Measurements from ENCODE around the gene PLA2G4F.

Gene PLA2G4F

DNA sequence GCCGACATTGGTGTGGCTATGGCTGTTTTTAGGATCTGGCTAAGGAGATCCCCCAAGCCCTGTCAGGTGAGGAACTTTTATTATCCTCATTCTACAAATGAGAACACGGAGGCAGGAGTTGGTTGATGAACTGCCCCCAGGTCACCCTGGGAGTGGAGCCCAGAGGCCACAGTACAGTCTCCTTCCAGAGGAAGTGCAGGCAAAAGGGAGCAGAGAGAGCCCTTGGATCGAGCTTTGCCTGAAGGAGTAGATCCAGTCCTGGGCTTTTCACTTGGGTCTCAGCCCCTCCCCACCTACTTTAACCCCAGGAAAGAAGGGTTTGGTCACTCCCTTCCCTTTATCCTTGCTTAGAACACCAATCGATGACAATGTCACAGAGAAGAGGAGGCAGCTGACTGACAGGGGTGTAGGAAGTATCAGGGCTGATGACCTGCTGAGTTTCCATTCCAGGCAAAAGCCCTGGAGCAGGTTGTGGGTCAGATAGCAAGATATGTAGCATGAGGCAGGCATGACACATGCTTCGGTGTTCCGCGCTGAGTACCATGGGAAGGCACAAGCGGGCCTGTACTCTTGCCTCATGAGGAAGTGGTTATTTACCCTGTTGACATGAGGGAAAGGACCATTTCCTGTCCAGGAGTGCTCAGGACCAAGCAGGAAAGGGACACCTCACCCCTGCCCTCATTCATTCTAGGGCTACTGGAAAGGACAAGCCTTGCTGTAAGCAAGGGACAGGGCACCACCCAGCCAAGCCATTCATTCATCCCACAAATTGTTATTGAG is 56.2 kb downstream of the PLA2G4F start:
- DNase-seq (ENCODE audit: low spot score) = no peak

DNA sequence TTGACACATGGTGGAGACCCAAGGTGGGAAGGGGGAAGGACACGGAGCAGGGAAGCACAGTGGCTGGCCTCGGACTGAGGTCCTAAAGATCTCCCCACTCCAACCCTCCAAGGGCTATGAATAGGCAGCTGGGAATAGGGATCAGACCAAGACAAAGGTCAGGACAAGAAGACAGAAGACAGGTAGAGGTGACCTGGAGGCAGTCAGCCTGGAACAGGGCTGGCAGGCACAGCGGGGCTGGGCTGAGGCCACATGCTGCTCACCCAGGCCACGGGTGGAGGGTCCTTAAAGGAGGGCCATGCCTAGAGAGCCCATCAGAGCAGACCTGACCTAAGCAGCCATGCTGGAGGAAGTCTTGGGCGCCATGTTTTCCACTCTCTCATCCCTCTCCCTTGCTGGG is 59.4 kb downstream of the PLA2G4F start:
- DNase-seq (ENCODE audit: low spot score) = no peak

DNA sequence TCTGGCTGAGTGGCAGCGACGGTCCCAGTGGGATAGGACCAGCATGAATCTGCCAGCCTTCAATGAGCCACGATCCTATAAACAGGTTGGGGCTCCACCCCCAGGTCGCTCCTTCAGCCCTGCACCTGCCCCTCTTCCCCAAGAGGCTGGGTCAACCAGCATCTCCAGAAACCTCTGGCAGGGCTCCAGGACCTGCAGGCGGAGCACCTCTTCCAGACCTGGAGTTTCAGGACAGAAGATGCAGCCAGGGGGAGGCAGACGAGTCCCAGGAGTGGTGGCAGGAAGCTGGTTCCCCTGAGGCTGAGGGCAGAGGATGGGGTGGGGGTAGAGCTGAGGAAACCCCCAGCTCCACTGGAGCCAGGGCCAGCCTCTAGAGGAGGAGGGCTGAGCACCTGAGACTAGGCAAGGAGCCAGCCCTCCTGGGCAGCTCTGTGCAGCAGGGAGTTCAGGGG is 61.9 kb downstream of the PLA2G4F start, which contains the start of gene PLA2G4D:
PLA2G4D (minus strand) TSS at position 51 of the 452 bp plus-strand sequence. CDS start 103 bp downstream, outside the sequence.
- DNase-seq (ENCODE audit: low spot score) = no peak

DNA sequence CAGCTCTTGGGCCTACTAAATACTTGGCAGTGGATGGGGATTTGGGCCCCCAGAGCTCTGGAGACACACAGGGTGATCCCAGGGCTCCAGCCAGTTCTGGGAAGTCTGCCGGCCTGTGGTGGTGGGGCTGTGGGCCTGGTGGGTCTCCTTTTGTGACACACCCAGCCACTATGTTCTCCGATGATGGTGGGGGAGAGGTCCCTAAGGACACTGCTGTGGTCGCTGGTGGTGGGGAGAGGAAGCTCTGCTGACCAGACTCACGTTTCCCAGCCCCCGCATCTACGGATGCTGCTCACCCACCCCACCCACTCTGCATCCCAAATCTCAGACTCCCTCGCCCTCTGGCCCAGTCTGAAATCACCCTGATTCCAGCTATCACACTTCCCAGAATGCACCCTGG is 62.5 kb downstream of the PLA2G4F start:
- no peak for DNase-seq (ENCODE audit: low spot score)

DNA sequence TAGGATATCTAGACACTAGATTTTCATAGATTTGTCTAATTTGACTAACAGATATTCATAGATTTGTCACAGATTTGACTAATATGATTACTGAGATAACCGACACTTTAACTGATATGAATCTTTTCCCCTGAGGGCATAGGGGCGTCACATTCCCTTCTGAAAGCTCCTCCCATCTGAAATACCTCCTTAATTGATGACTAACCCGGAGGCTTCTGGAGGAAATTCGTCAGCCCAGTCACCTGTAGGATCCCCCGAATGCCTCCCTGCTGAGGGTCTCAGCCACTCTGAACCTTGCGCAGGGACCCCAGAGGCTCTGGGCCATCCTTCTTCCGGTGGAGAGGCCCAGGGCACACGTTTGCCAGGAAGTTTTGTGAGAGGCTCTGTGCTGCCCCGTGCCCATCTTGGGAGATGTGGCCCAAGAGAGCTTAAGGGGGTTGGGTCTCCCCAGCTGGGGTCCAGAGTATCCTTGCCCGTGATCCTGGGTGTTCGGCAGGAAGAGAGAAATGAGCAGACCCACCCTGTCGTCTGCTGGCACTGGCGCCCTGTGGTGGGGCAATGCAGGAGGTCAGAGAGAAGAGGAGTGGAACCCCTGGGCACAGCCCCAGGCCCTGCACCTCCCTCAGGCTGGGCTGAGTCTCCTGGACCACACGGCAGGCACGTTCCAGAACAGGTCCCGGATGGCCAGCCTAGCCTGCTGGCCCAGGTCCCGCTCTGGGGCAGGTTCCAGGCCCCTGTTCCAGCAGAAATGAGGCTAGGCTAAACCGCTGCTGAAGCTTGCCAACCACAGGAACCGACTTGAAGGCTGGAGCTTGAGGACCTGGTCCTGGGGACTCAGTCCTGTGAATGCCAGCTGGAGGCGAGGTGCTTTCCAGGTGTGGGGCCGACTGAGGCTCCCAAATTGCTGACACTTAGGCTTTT is 63.8 kb downstream of the PLA2G4F start:
- peak; percentile 60 for DNase-seq (ENCODE audit: low spot score)

DNA sequence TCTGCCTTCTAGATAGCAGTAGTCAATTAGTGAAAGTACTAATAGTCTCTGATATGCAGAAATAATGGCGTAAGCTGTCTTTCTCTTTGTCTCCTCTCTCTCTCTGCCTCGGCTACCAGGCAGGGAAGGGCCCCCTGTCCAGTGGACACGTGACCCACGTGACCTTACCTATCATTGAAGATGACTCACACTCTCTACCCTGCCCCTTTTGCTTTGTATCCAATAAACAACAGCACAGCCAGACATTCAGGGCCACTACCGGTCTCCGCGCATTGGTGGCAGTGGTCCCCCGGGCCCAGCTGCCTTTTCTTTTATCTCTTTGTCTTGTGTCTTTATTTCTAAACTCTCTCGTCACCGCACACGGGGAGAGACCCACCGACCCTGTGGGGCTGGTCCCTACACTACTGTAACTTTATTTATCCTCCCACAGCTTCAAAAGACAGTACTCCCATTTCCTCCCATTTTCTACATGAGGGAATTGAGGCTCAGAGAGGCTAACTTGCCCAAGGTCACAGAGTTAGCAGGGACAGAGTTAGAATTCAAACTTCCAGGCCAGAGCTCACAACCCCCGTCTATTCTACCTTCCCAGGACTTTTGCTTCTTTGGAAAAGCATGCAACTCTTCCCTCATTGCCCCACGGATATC is 64.6 kb downstream of the PLA2G4F start:
- peak; percentile 84 for DNase-seq (ENCODE audit: low spot score)

DNA sequence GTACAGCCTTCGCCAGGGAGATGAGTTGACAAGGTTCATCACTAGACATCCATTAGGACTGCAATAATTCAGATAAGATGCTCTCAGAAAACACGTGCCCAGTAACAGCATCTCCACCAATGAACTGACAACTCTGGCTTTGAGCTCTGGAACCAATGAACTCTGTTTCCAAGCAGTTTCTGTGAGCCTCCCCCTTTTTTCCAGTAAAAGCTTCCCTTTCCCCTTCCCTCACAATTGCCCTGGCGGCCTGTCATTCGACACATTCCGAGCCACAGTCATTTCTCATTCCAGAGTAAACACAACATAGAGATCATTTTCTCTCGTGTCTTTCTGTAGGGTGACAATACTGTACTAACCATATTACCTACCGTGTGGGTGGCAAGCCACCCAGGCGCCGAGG is 65.7 kb downstream of the PLA2G4F start:
- no peak for DNase-seq (ENCODE audit: low spot score)

- DNase-seq (ENCODE audit: low spot score) = no peak
Measured at GRCh38 chr15:42090370-42090769, 66.1 kb downstream of the PLA2G4F start.

- no peak for DNase-seq (ENCODE audit: low spot score)
Measured at GRCh38 chr15:42089942-42090341, 66.5 kb downstream of the PLA2G4F start.
